ENCODE data around the gene ITGA6. TPM values are rescaled to one million over a fixed set of nuclear protein-coding genes. Genes with fewer than 3 reads are reported as not detected.

The ITGA6 gene
- total and polyA plus RNA-seq, 2 donors (not counting 1 experiment from before 2014, with no cell fraction given), result 6.4 to 19.8 TPM

DNA sequence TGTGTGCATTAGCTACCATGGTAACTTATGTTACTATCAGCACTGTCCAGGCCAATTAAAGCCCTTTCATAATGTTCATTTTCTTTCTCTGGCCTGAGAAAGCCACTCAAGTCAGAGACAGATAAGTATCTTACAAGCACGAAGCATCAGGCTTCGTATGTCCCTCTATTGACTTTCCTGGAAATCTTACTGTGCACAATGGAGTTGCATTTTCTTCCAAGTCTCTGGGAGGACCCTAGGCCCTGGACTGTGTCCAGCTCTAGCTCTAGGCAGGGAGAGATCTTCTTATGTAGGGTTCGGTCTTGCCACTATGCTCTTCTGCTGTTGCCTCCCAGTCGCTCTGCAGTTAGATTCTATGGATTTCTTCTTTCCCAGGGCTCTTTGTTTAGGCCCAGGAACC is 40.0 kb upstream of the ITGA6 start:
- Histone ChIP-seq H3K4me2 (ENCODE audit: extremely low read depth, insufficient read depth, low read length) (no peak overlapping the region), H3K9me3 (ENCODE audit: control insufficient read depth, insufficient read depth, low read depth, low read length) (no peaks in the 10 kb centered on the region)

DNA sequence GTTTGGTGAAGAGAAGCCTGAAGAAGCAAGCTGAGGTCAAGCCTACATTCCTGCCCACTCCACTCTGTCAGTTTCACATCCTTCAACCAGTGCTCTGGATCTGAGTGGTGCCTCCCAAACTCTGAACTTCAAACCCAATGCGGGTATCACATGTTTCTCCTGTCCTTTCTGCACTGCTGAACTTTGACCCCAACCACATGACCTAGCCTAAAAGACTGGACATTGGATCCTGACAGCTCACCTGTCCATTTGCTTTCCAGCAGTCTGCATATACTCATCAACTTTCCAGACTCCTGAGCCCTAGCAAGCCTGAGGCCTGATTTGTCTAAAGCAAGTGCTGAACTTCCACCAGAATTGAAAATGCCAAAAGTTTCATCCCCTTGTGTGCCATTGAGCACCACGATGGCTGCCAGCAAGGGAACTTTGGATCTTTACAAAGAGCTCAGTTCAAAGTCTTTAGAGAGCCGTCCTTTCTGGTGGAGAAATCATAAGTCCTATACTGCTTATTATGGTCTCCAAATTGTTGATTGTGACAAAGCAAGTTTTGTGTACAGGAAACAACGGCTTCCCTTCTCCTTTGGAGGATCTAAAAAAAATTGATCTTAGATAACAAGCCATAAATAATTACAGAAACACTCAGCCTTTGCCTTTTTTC is 37.6 kb upstream of the ITGA6 start:
- H4K20me1 ChIP-seq (ENCODE audit: control insufficient read depth, extremely low read depth, insufficient read depth, low read length), result no peaks in the 10 kb centered on the region
- H2AFZ ChIP-seq (ENCODE audit: low read length), result no peak overlapping the region
- TF ChIP-seq, protein P1, sequence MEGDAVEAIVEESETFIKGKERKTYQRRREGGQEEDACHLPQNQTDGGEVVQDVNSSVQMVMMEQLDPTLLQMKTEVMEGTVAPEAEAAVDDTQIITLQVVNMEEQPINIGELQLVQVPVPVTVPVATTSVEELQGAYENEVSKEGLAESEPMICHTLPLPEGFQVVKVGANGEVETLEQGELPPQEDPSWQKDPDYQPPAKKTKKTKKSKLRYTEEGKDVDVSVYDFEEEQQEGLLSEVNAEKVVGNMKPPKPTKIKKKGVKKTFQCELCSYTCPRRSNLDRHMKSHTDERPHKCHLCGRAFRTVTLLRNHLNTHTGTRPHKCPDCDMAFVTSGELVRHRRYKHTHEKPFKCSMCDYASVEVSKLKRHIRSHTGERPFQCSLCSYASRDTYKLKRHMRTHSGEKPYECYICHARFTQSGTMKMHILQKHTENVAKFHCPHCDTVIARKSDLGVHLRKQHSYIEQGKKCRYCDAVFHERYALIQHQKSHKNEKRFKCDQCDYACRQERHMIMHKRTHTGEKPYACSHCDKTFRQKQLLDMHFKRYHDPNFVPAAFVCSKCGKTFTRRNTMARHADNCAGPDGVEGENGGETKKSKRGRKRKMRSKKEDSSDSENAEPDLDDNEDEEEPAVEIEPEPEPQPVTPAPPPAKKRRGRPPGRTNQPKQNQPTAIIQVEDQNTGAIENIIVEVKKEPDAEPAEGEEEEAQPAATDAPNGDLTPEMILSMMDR (conservative IDR thresholded peaks at IDR 0.05 in 1 of 2, IDR thresholded peaks at IDR 0.05 in 1 of 2; ENCODE audit: low read depth in 1 of 2, low read length in 2 of 2), result no peak
- no peak for TF ChIP-seq EZH2 (IDR thresholded peaks at IDR 0.05; ENCODE audit: low read length, missing control alignments)
- H3K4me2 ChIP-seq (ENCODE audit: extremely low read depth, insufficient read depth, low read length), result no peak overlapping the region
- no peaks in the 10 kb centered on the region for H3K36me3 ChIP-seq (ENCODE audit: control insufficient read depth, insufficient read depth, low read length)
- H3K9me3 ChIP-seq (ENCODE audit: control insufficient read depth, insufficient read depth, low read depth, low read length), result no peaks in the 10 kb centered on the region
- H3K79me2 ChIP-seq (ENCODE audit: control insufficient read depth, insufficient read depth, low read length), result no peaks in the 10 kb centered on the region
- DNase-seq (ENCODE audit: low read depth in 2 of 2), result no peak
- no peak overlapping the region for H3K9ac ChIP-seq (ENCODE audit: insufficient read depth, low read length)
- H3K4me3 ChIP-seq (replicated peaks in 1 of 4; ENCODE audit: control extremely low read depth in 1 of 4, insufficient read depth in 1 of 4, low read depth in 3 of 4, low read length in 4 of 4), result no peak overlapping the region
- no peaks in the 10 kb centered on the region for H3K27me3 ChIP-seq (ENCODE audit: control insufficient read depth, insufficient read depth, low read length)
- H3K4me1 ChIP-seq (ENCODE audit: control insufficient read depth, extremely low read depth, insufficient read depth, low read length), result no peaks in the 10 kb centered on the region
- no peak overlapping the region for H3K27ac ChIP-seq (ENCODE audit: insufficient read depth, low read length)

More for the DNA sequence above, 40.0 kb upstream of the ITGA6 start:
- no peak overlapping the region for H3K27ac ChIP-seq (ENCODE audit: insufficient read depth, low read length)
- no peak for DNase-seq (ENCODE audit: low read depth in 2 of 2)
- H3K36me3 ChIP-seq (ENCODE audit: control insufficient read depth, insufficient read depth, low read length), result no peaks in the 10 kb centered on the region
- H3K4me1 ChIP-seq (ENCODE audit: control insufficient read depth, extremely low read depth, insufficient read depth, low read length), result no peaks in the 10 kb centered on the region
- H3K4me3 ChIP-seq (replicated peaks in 1 of 4; ENCODE audit: control extremely low read depth in 1 of 4, insufficient read depth in 1 of 4, low read depth in 3 of 4, low read length in 4 of 4), result no peak overlapping the region
- no peaks in the 10 kb centered on the region for H3K27me3 ChIP-seq (ENCODE audit: control insufficient read depth, insufficient read depth, low read length)
- no peak for TF ChIP-seq EZH2 (IDR thresholded peaks at IDR 0.05; ENCODE audit: low read length, missing control alignments)
- TF ChIP-seq, protein P1 (conservative IDR thresholded peaks at IDR 0.05 in 1 of 2, IDR thresholded peaks at IDR 0.05 in 1 of 2; ENCODE audit: low read depth in 1 of 2, low read length in 2 of 2), result no peak
- no peaks in the 10 kb centered on the region for H3K79me2 ChIP-seq (ENCODE audit: control insufficient read depth, insufficient read depth, low read length)
- H4K20me1 ChIP-seq (ENCODE audit: control insufficient read depth, extremely low read depth, insufficient read depth, low read length), result no peaks in the 10 kb centered on the region
- no peak overlapping the region for H2AFZ ChIP-seq (ENCODE audit: low read length)
- no peak overlapping the region for H3K9ac ChIP-seq (ENCODE audit: insufficient read depth, low read length)

DNA sequence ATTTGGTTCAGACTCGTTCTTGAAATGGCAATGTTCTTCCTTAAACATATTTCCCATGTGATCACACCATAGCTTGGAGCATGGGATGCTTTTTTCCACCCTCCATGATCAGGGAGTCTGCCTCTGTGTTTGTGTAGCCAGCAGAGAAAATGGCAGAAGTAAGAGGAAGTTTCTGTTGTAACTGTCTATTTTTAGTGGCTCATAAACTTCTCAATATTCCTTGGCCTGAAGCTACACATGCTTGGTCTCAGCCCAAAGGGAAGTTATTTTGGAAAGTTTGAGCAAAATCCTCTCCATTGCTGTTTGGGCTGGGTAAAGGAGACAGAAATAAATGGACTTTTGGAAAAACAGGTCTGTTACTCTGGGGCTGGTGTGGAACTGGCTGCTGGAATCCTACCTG is 33.4 kb upstream of the ITGA6 start:
- H2AFZ ChIP-seq (ENCODE audit: low read length), result no peak overlapping the region
- H3K4me3 ChIP-seq (replicated peaks in 1 of 4; ENCODE audit: control extremely low read depth in 1 of 4, insufficient read depth in 1 of 4, low read depth in 3 of 4, low read length in 4 of 4), result no peak overlapping the region
- H4K20me1 ChIP-seq (ENCODE audit: control insufficient read depth, extremely low read depth, insufficient read depth, low read length), result no peaks in the 10 kb centered on the region
- no peaks in the 10 kb centered on the region for H3K4me1 ChIP-seq (ENCODE audit: control insufficient read depth, extremely low read depth, insufficient read depth, low read length)
- no peaks in the 10 kb centered on the region for H3K9me3 ChIP-seq (ENCODE audit: control insufficient read depth, insufficient read depth, low read depth, low read length)
- no peaks in the 10 kb centered on the region for H3K79me2 ChIP-seq (ENCODE audit: control insufficient read depth, insufficient read depth, low read length)
- H3K9ac ChIP-seq (ENCODE audit: insufficient read depth, low read length), result no peak overlapping the region
- no peak for TF ChIP-seq EZH2 (IDR thresholded peaks at IDR 0.05; ENCODE audit: low read length, missing control alignments)
- TF ChIP-seq, protein P1 (conservative IDR thresholded peaks at IDR 0.05 in 1 of 2, IDR thresholded peaks at IDR 0.05 in 1 of 2; ENCODE audit: low read depth in 1 of 2, low read length in 2 of 2), result no peak
- no peak overlapping the region for H3K27ac ChIP-seq (ENCODE audit: insufficient read depth, low read length)
- H3K4me2 ChIP-seq (ENCODE audit: extremely low read depth, insufficient read depth, low read length), result no peak overlapping the region
- H3K36me3 ChIP-seq (ENCODE audit: control insufficient read depth, insufficient read depth, low read length), result no peaks in the 10 kb centered on the region
- no peak for DNase-seq (ENCODE audit: low read depth in 2 of 2)
- H3K27me3 ChIP-seq (ENCODE audit: control insufficient read depth, insufficient read depth, low read length), result peaks cover 4% of the 10 kb centered on the region

All from fibroblast of lung (primary cell).